ENCODE data around the gene NSL1. TPM values are rescaled to one million over a fixed set of nuclear protein-coding genes. Genes with fewer than 3 reads are reported as not detected.

NSL1 gene
- total RNA-seq, 2 experiments from 2014 or later = 38.1 to 38.2 TPM

GRCh38 chr1:212689758-212690529 is 101.6 kb downstream of the NSL1 start:
- POLR2A ChIA-PET = interaction anchor here (1.4 kb wide), 1 partner anchor 9 kb away, joined by 3 read pairs; no protein-coding TSS in a partner anchor

DNA sequence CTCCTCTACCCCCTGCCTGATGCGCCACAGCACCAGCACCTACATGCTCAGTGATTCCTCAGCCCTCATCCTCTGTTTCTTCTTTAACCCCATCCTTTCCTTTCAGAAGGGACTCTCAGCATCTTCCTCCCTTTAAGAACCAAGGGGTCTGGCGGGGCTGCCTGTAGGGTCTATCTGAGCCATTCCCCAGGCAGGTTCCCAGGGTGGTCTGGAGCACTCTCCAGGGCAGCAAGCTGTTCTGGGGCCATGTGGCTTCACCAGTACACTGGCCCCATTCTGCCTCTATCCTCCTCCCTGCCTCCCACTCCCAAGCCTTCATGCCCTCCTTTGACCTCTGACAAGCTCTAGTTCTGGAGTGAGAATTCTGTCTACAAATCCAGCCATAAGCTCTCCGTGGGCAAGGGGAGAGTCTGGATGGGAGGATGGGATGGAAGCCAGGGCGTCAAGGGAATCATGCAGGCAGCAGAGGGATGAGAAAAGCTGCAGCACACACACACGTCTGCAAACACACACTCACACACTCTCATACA is 102.3 kb downstream of the NSL1 start:
- peaks cover 28% of the 10 kb centered on the region for H3K4me1 Mint-ChIP-seq
- DNase-seq (no peak), ATAC-seq (ENCODE audit: low read depth) (no peak)
- POLR2A ChIA-PET = interaction anchor here (1.4 kb wide), 1 partner anchor 9 kb away, joined by 3 read pairs; no protein-coding TSS in a partner anchor
- no peak overlapping the region for H3K27ac Mint-ChIP-seq
- H3K4me3 Mint-ChIP-seq = no peak overlapping the region
- H3K36me3 Mint-ChIP-seq = peaks cover 16% of the 10 kb centered on the region
- H3K9me3 Mint-ChIP-seq = no peaks in the 10 kb centered on the region
- no peaks in the 10 kb centered on the region for H3K27me3 Mint-ChIP-seq

More at GRCh38 chr1:212689758-212690529, 101.6 kb downstream of the NSL1 start:
- ATAC-seq (ENCODE audit: low read depth) (no peak), DNase-seq (no peak)
- Mint-ChIP-seq H3K4me1 (peaks cover 24% of the 10 kb centered on the region), H3K4me3 (no peak overlapping the region), H3K27me3 (no peaks in the 10 kb centered on the region), H3K9me3 (no peaks in the 10 kb centered on the region), H3K36me3 (peaks cover 19% of the 10 kb centered on the region), H3K27ac (no peak overlapping the region)

DNA sequence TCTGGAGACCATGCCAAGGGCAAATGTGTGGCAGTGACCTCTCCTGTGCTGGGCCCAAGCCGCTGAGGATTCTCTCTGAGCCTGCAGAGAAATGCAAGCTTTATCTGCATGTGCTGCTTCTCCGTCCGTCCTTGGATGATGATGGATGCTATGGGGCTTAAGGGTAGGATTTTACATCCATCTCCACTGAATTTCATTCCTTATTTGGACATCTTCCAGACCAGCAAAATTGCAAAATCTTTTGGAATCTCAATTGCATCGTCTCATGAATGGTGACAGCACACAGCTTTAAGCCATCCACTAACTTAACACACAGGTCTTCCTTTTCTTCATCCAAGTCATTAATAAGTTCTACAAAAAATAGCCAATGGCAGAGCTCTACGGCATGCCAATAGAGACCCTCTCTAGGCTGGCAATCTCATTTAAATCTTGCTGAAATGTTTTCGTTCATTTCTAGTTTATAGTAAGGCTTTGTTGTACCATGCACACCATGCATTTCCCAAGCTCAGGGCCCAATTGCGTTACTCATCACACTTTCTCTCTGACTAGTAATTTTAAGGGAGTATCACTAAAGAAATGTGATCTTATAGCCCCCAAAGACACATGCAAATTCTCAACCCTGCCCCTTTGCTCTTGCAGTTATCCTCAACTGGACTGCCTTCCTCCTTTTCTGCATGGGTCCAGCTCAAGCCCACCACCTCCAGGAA is 103.1 kb downstream of the NSL1 start:
- Mint-ChIP-seq H3K27ac (no peak overlapping the region), H3K9me3 (no peaks in the 10 kb centered on the region), H3K36me3 (peaks cover 19% of the 10 kb centered on the region), H3K4me1 (peaks cover 36% of the 10 kb centered on the region), H3K4me3 (no peak overlapping the region), H3K27me3 (no peaks in the 10 kb centered on the region)
- DNase-seq (no peak), ATAC-seq (ENCODE audit: low read depth) (no peak)
- POLR2A ChIA-PET = interaction anchor here (1.4 kb wide), 1 partner anchor 10 kb away, joined by 3 read pairs; no protein-coding TSS in a partner anchor

DNA sequence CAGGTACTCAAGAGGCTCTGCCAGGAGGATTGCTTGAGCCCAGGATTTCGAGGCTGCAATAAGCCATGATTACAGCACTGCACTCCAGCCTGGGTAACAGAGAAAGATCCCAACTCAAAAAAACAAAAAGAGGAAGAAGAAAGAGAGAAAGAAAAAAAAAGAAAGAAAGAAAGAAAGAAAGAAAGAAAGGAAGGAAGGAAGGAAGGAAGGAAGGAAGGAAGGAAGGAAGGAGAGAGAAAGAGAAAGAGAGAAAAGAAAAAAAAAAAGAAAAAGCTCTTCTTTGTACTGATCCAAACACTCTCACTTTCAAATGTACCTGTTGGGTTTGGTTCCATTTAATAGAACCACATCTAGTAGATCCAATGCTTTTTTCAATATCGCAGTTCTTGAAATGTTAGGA is 103.8 kb downstream of the NSL1 start:
- peaks cover 43% of the 10 kb centered on the region for H3K4me1 Mint-ChIP-seq

GRCh38 chr1:212686591-212686990 is 105.0 kb downstream of the NSL1 start:
- POLR2A ChIA-PET = no interaction called here
- peak overlapping the region; percentile 81 for H3K27ac Mint-ChIP-seq
- H3K36me3 Mint-ChIP-seq = peaks cover 19% of the 10 kb centered on the region
- peaks cover 49% of the 10 kb centered on the region for H3K4me1 Mint-ChIP-seq
- DNase-seq (no peak), ATAC-seq (ENCODE audit: low read depth) (no peak)
- no peaks in the 10 kb centered on the region for H3K27me3 Mint-ChIP-seq
- H3K4me3 Mint-ChIP-seq = no peak overlapping the region
- no peaks in the 10 kb centered on the region for H3K9me3 Mint-ChIP-seq

More for the DNA sequence above, 103.8 kb downstream of the NSL1 start:
- H3K9me3 Mint-ChIP-seq = no peaks in the 10 kb centered on the region
- peaks cover 19% of the 10 kb centered on the region for H3K36me3 Mint-ChIP-seq
- no peak for ATAC-seq (ENCODE audit: low read depth)
- no peaks in the 10 kb centered on the region for H3K27me3 Mint-ChIP-seq
- DNase-seq = no peak
- POLR2A ChIA-PET = no interaction called here
- no peak overlapping the region for H3K4me3 Mint-ChIP-seq
- no peak overlapping the region for H3K27ac Mint-ChIP-seq

GRCh38 chr1:212686069-212686468 is 105.5 kb downstream of the NSL1 start:
- DNase-seq (no peak), ATAC-seq (ENCODE audit: low read depth) (peak; percentile 45)
- H3K36me3 Mint-ChIP-seq = peaks cover 19% of the 10 kb centered on the region
- peak overlapping the region; percentile 81 for H3K27ac Mint-ChIP-seq
- peak overlapping the region; percentile 31 for H3K4me3 Mint-ChIP-seq
- no peaks in the 10 kb centered on the region for H3K9me3 Mint-ChIP-seq
- H3K27me3 Mint-ChIP-seq = no peaks in the 10 kb centered on the region
- H3K4me1 Mint-ChIP-seq = peaks cover 50% of the 10 kb centered on the region
- POLR2A ChIA-PET = no interaction called here

- POLR2A ChIA-PET = no interaction called here
- Mint-ChIP-seq H3K27ac (peak overlapping the region; percentile 81), H3K36me3 (peaks cover 19% of the 10 kb centered on the region), H3K4me1 (peaks cover 54% of the 10 kb centered on the region), H3K4me3 (peak overlapping the region; percentile 31), H3K9me3 (no peaks in the 10 kb centered on the region), H3K27me3 (no peaks in the 10 kb centered on the region)
- ATAC-seq (ENCODE audit: low read depth) = no peak
- no peak for DNase-seq
These were observed 106.1 kb downstream of the NSL1 start for GRCh38 chr1:212685429-212685828.

DNA sequence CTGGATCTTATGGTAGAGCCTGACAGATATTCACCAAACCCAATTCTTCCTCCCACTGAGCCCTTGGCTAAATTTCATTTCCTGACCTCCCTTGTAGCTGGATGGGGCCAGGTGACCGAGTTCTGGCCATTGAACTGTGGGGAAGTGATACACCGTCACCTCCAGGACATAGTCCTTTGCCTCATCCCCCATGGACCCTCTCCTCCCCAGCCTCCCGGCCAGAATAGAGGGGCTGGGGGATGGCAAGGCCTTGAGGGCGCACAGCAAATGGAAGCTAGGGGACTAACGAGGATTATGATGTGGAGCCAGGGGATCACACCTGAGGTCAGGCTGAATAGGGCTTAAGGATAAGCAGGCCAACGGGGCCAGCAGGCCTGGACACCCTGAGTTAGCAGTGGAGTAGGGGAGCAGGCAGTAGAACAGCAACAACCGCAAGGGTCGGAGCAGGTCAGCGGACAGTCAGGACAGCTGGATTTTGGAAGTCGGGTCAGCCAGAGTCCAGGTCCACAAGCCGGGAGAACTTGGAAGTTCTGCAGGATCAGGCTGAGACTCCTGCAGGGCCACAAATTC is 107.0 kb downstream of the NSL1 start:
- DNase-seq = no peak
- Mint-ChIP-seq H3K9me3 (no peaks in the 10 kb centered on the region), H3K4me3 (no peak overlapping the region), H3K36me3 (peaks cover 19% of the 10 kb centered on the region), H3K27me3 (no peaks in the 10 kb centered on the region), H3K27ac (peak overlapping the region; percentile 37), H3K4me1 (peaks cover 56% of the 10 kb centered on the region)
- POLR2A ChIA-PET = interaction anchor here (0.8 kb wide), 2 partner anchors 13 to 66 kb away, joined by 3 read pairs; no protein-coding TSS in a partner anchor
- ATAC-seq (ENCODE audit: low read depth) = no peak

GRCh38 chr1:212684076-212684475 is 107.5 kb downstream of the NSL1 start:
- no peaks in the 10 kb centered on the region for H3K27me3 Mint-ChIP-seq
- POLR2A ChIA-PET = interaction anchor here (0.6 to 0.9 kb wide), 5 partner anchors 13 to 173 kb away, joined by 3 to 6 read pairs (median 3); no protein-coding TSS in a partner anchor
- H3K4me3 Mint-ChIP-seq = peak overlapping the region; percentile 60
- no peak for ATAC-seq (ENCODE audit: low read depth)
- peaks cover 59% of the 10 kb centered on the region for H3K4me1 Mint-ChIP-seq
- peaks cover 19% of the 10 kb centered on the region for H3K36me3 Mint-ChIP-seq
- no peak for DNase-seq
- peak overlapping the region; percentile 91 for H3K27ac Mint-ChIP-seq
- no peaks in the 10 kb centered on the region for H3K9me3 Mint-ChIP-seq

- POLR2A ChIA-PET = interaction anchor here (0.6 to 0.9 kb wide), 3 partner anchors 18 to 174 kb away, joined by 3 to 6 read pairs (median 4); no protein-coding TSS in a partner anchor
- ATAC-seq (ENCODE audit: low read depth) (peak; percentile 81), DNase-seq (peak; percentile 78)
- Mint-ChIP-seq H3K36me3 (peaks cover 19% of the 10 kb centered on the region), H3K4me3 (peak overlapping the region; percentile 60), H3K9me3 (no peaks in the 10 kb centered on the region), H3K27me3 (no peaks in the 10 kb centered on the region), H3K4me1 (peaks cover 64% of the 10 kb centered on the region), H3K27ac (peak overlapping the region; percentile 91)
These were observed 108.2 kb downstream of the NSL1 start for GRCh38 chr1:212683357-212683722.

DNA sequence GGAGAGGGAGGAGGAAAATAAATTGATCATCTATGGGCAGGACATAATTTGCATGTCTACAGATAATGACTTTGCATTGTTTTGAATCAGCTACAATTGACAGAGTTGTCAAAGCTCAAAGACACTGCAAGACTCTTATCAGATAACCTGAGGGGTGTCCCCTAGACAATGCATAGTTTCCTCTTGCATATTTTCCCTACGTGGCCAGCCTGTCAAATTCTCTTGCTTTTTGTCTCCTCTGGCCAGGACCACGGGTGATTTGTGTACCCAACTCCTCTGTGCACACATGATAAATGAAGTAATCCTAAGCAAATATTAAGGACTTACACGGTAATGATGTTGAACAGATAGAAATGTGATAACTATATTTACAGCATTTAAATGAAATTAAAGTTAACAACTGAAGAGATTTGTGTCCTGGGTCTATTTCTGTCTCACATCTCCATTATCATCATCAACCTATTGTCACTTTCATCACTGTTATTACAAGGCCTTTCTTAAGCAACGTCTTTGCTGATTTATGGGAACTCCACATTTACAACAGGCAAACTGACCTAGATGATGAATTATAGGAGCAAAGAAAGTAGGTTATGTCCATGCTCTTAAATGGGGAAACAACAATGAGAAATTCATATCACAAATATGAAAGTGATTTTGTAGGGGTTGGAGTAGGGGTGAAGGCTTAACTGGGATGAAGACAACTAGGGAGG is 110.7 kb downstream of the NSL1 start:
- DNase-seq = no peak
- no peak for ATAC-seq (ENCODE audit: low read depth)
- Mint-ChIP-seq H3K36me3 (peaks cover 13% of the 10 kb centered on the region), H3K9me3 (no peaks in the 10 kb centered on the region), H3K4me3 (no peak overlapping the region), H3K27ac (peak overlapping the region; percentile 37), H3K27me3 (peaks cover 6% of the 10 kb centered on the region), H3K4me1 (peaks cover 49% of the 10 kb centered on the region)
- POLR2A ChIA-PET = no interaction called here

- Mint-ChIP-seq H3K4me1 (peaks cover 31% of the 10 kb centered on the region), H3K4me3 (no peak overlapping the region), H3K27me3 (peaks cover 6% of the 10 kb centered on the region), H3K9me3 (no peaks in the 10 kb centered on the region), H3K27ac (peak overlapping the region; percentile 37), H3K36me3 (peaks cover 7% of the 10 kb centered on the region)
- POLR2A ChIA-PET = interaction anchor here (0.6 to 1.8 kb wide), 2 partner anchors 10 to 54 kb away, joined by 6 read pairs; no protein-coding TSS in a partner anchor
- no peak for ATAC-seq (ENCODE audit: low read depth)
- DNase-seq = no peak
These were observed 112.8 kb downstream of the NSL1 start for GRCh38 chr1:212678456-212679410.
